HepG2 (cell line): ENCODE measurements around the gene NKD1. TPM values are rescaled to one million over a fixed set of nuclear protein-coding genes. Genes with fewer than 3 reads are reported as not detected.

ENCODE experiments used
- BRCA1 ChIP-seq: sonication (generic); formaldehyde crosslinking; IDR thresholded peaks from 2 replicates; pipeline ENCODE4 v1.4.0; 2020; ENCODE audit warnings: missing genetic modification reagents
- CCDC6 ChIP-seq: sonication (generic); formaldehyde crosslinking; IDR thresholded peaks from 2 replicates; pipeline ENCODE4 v1.8.1; 2022; ENCODE audit warnings: mild to moderate bottlenecking, missing genetic modification reagents, moderate library complexity
- DRAP1 ChIP-seq: IDR thresholded peaks from 2 replicates; pipeline ENCODE4 v1.6.1; 2016; ENCODE audit warnings: missing genetic modification reagents, missing compliant biosample characterization
- E2F5 ChIP-seq: sonication (generic); formaldehyde crosslinking; conservative IDR thresholded peaks from 2 replicates; pipeline ENCODE4 v1.4.0; 2020; ENCODE audit warnings: missing genetic modification reagents
- ELF1 ChIP-seq: sonication (generic); formaldehyde crosslinking; IDR thresholded peaks from 2 replicates; pipeline ENCODE4 v1.4.0; 2020; ENCODE audit warnings: missing genetic modification reagents
- HES4 ChIP-seq: sonication (generic); formaldehyde crosslinking; IDR thresholded peaks from 2 replicates; pipeline ENCODE4 v1.9.0; 2021; ENCODE audit warnings: mild to moderate bottlenecking, missing genetic modification reagents, borderline replicate concordance
- HNRNPL ChIP-seq: fragments of 200-400 bp; formaldehyde crosslinking; IDR thresholded peaks from 2 replicates; pipeline ENCODE4 v1.6.1; 2017; ENCODE audit warnings: mild to moderate bottlenecking, low read depth, low read length
- JUND ChIP-seq: sonication (generic); formaldehyde crosslinking; IDR thresholded peaks from 2 replicates; pipeline ENCODE4 v1.8.0; 2022; ENCODE audit warnings: mild to moderate bottlenecking, missing genetic modification reagents
- KLF13 ChIP-seq: sonication (generic); formaldehyde crosslinking; IDR thresholded peaks from 2 replicates; pipeline ENCODE4 v1.4.0; 2020; ENCODE audit warnings: mild to moderate bottlenecking, missing genetic modification reagents
- NR2F6 ChIP-seq, 2 experiments: IDR thresholded peaks; 2 replicates each; pipeline ENCODE4 v1.6.1; 2016; ENCODE audit warnings: antibody characterized with exemption in 1 of 2, mild to moderate bottlenecking in 1 of 2
- TCF7 ChIP-seq: sonication (generic); IDR thresholded peaks from 2 replicates; pipeline ENCODE4 v1.6.1; 2016; ENCODE audit warnings: antibody characterized with exemption, low read depth
- ZBTB3 ChIP-seq: sonication (generic); formaldehyde crosslinking; IDR thresholded peaks from 2 replicates; pipeline ENCODE4 v1.4.0; 2020; ENCODE audit warnings: low read depth, mild to moderate bottlenecking, moderate library complexity, missing genetic modification reagents, borderline replicate concordance
- ZNF143 ChIP-seq: sonication (generic); formaldehyde crosslinking; IDR thresholded peaks from 2 replicates; pipeline ENCODE4 v1.4.0; 2020; ENCODE audit warnings: missing genetic modification reagents
- ZNF251 ChIP-seq: sonication (generic); formaldehyde crosslinking; IDR thresholded peaks from 2 replicates; pipeline ENCODE4 v1.9.0; 2021; ENCODE audit warnings: mild to moderate bottlenecking, missing genetic modification reagents
- ZNF646 ChIP-seq: sonication (generic); formaldehyde crosslinking; IDR thresholded peaks from 2 replicates; pipeline ENCODE4 v1.9.0; 2021; ENCODE audit warnings: mild to moderate bottlenecking, missing genetic modification reagents
- ZNF792 ChIP-seq: IDR thresholded peaks from 2 replicates; pipeline ENCODE4 v1.6.1; 2016
- polyA plus RNA-seq, 8 experiments: library from polyadenylated mRNA; depleted of rRNA in 3 of 8; stranded (reverse) in 7 of 8; unstranded in 1 of 8; fragments of >200 nt; fragmentation: Illumina TruSeq in 4 of 8; extraction: Trizol in 4 of 8; gene quantifications; 2 replicates each; pipeline versions ENCODE4 v1.2.1 to v1.2.3, GENCODE V29; 2011 to 2016; ENCODE audit warnings: low read depth in 4 of 8, missing spikeins in 1 of 8, mixed read lengths in 1 of 8; ENCODE audit not compliant: insufficient read depth in 1 of 8
- total RNA-seq, 5 experiments: library from RNA; depleted of rRNA; stranded (reverse); fragments of >200 nt; fragmentation: Illumina TruSeq; extraction: Trizol; gene quantifications; 2 replicates each; pipeline ENCODE4 v1.2.3, GENCODE V29; 2016; ENCODE audit warnings: low read depth in 1 of 5

NKD1 gene
- total and polyA plus RNA-seq, 2 of the 13 experiments (the other 11 are each of a cell fraction or from before 2014, with no cell fraction given) = 70.4 to 121 TPM

GRCh38 chr16:50696126-50696525, 147.9 kb downstream of the NKD1 start (continued):
- TF ChIP-seq ELF1 (CRISPR knock-in tag) (no peak), NR2F6 (IDR thresholded peaks at IDR 0.05) (no peak; the same call in 1 of the 2 replicates), NR2F6 (CRISPR knock-in tag; IDR thresholded peaks at IDR 0.05) (peak; percentile 63; the same call in 1 of the 2 replicates), ZNF646 (CRISPR knock-in tag) (no peak), HES4 (CRISPR knock-in tag) (no peak), BRCA1 (no peak), ZNF143 (CRISPR knock-in tag) (no peak), ZNF792 (peak; percentile 22; the same call in 1 of the 2 replicates), DRAP1 (no peak), E2F5 (CRISPR knock-in tag) (no peak), HNRNPL (no peak), TCF7 (peak; percentile 83), KLF13 (no peak), ZBTB3 (CRISPR knock-in tag) (no peak), CCDC6 (CRISPR knock-in tag) (no peak), ZNF251 (CRISPR knock-in tag) (no peak), JUND (CRISPR knock-in tag) (no peak)
